Measurements from ENCODE around the gene RAE1. TPM values are rescaled to one million over a fixed set of nuclear protein-coding genes. Genes with fewer than 3 reads are reported as not detected.

RAE1 gene
- total RNA-seq, 3 donors from 2014 or later (not counting 1 experiment from before 2014, with no cell fraction given) = 50.3 to 66.8 (median 52.5) TPM

- Mint-ChIP-seq H3K9me3 (no peaks in the 10 kb centered on the region), H3K4me1 (peaks cover 42 to 54% of the 10 kb centered on the region in 2 donors), H3K27me3 (ENCODE audit: low read depth in 2 of 2) (no peaks in the 10 kb centered on the region), H3K27ac (peak overlapping the region; percentile 84 to 87), H3K4me3 (peak overlapping the region; percentile 45), H3K36me3 (peaks cover 1% of the 10 kb centered on the region)
- Histone ChIP-seq H3K27me3 (ENCODE audit: control insufficient read depth, insufficient read depth, low read length) (no peaks in the 10 kb centered on the region), H3K9me3 (ENCODE audit: control insufficient read depth, insufficient read depth, low read length) (no peaks in the 10 kb centered on the region), H3K4me3 (ENCODE audit: low read length) (no peak overlapping the region), H3K4me1 (ENCODE audit: control insufficient read depth, insufficient read depth, low read length) (peaks cover 33% of the 10 kb centered on the region), H3K27ac (ENCODE audit: low read length) (no peak overlapping the region), H3K36me3 (ENCODE audit: control insufficient read depth, insufficient read depth, low read length) (peaks cover 27% of the 10 kb centered on the region)
- peak; percentile 84 for TF ChIP-seq CTCF (IDR thresholded peaks at IDR 0.05)
- DNase-seq (peak; percentile 80 to 91), ATAC-seq (peak; percentile 72 to 87 (median 79))
- 56% methylated on average over 20 of the region's 20 CpGs for WGBS (ENCODE audit: insufficient coverage)
- intact Hi-C loops (cut with micrococcal nuclease) = loop anchor here (1.0 to 2.0 kb wide), 4 partner anchors 15 to 215 kb away; no protein-coding TSS in a partner anchor
These were observed 30.8 kb downstream of the RAE1 start for GRCh38 chr20:57381596-57382503.

GRCh38 chr20:57382516-57382915, 31.5 kb downstream of the RAE1 start:
- Histone ChIP-seq H3K9me3 (ENCODE audit: control insufficient read depth, insufficient read depth, low read length) (no peaks in the 10 kb centered on the region), H3K36me3 (ENCODE audit: control insufficient read depth, insufficient read depth, low read length) (peaks cover 22% of the 10 kb centered on the region), H3K4me3 (ENCODE audit: low read length) (no peak overlapping the region), H3K27ac (ENCODE audit: low read length) (no peak overlapping the region), H3K27me3 (ENCODE audit: control insufficient read depth, insufficient read depth, low read length) (no peaks in the 10 kb centered on the region), H3K4me1 (ENCODE audit: control insufficient read depth, insufficient read depth, low read length) (peaks cover 33% of the 10 kb centered on the region)
- H3K9me3 Mint-ChIP-seq = no peaks in the 10 kb centered on the region
- ATAC-seq (peak in 2 of 3 donors; percentile 43 to 45), DNase-seq (no peak)
- TF ChIP-seq CTCF (IDR thresholded peaks at IDR 0.05) = no peak
- WGBS (ENCODE audit: insufficient coverage) = 54% methylated on average over 5 of the region's 5 CpGs
- peak overlapping the region; percentile 25 for H3K4me3 Mint-ChIP-seq
- H3K36me3 Mint-ChIP-seq = no peaks in the 10 kb centered on the region
- intact Hi-C loops (cut with micrococcal nuclease) = loop anchor here (1.0 to 2.0 kb wide), 4 partner anchors 14 to 214 kb away; no protein-coding TSS in a partner anchor
- no peaks in the 10 kb centered on the region for H3K27me3 Mint-ChIP-seq (ENCODE audit: low read depth in 2 of 2)
- H3K4me1 Mint-ChIP-seq = peaks cover 42 to 52% of the 10 kb centered on the region in 2 donors
- peak overlapping the region; percentile 84 to 87 for H3K27ac Mint-ChIP-seq

- Histone ChIP-seq H3K4me1 (ENCODE audit: control insufficient read depth, insufficient read depth, low read length) (peaks cover 34% of the 10 kb centered on the region), H3K9me3 (ENCODE audit: control insufficient read depth, insufficient read depth, low read length) (no peaks in the 10 kb centered on the region), H3K27me3 (ENCODE audit: control insufficient read depth, insufficient read depth, low read length) (no peaks in the 10 kb centered on the region), H3K36me3 (ENCODE audit: control insufficient read depth, insufficient read depth, low read length) (peaks cover 11% of the 10 kb centered on the region), H3K4me3 (ENCODE audit: low read length) (no peak overlapping the region), H3K27ac (ENCODE audit: low read length) (peak overlapping the region; percentile 4)
- H3K4me1 Mint-ChIP-seq = peaks cover 40 to 47% of the 10 kb centered on the region in 2 donors
- no peaks in the 10 kb centered on the region for H3K36me3 Mint-ChIP-seq
- 87% methylated on average over 18 of the region's 20 CpGs for WGBS (ENCODE audit: insufficient coverage)
- TF ChIP-seq CTCF (IDR thresholded peaks at IDR 0.05) = no peak
- ATAC-seq (peak; percentile 40 to 59 (median 56)), DNase-seq (no peak)
- intact Hi-C loops (cut with micrococcal nuclease) = loop anchor here (2.0 kb wide), 3 partner anchors 13 to 213 kb away; no protein-coding TSS in a partner anchor
- H3K27ac Mint-ChIP-seq = peak overlapping the region; percentile 84 to 87
- no peaks in the 10 kb centered on the region for H3K27me3 Mint-ChIP-seq (ENCODE audit: low read depth in 2 of 2)
- peak overlapping the region; percentile 58 for H3K4me3 Mint-ChIP-seq
- H3K9me3 Mint-ChIP-seq = no peaks in the 10 kb centered on the region
These were observed 32.6 kb downstream of the RAE1 start for GRCh38 chr20:57383447-57384347.
